Stimulated activated CD8-positive, alpha-beta memory T cell treated with anti-CD3 and anti-CD28 coated beads, Interleukin-15, amount 100 ng/mL, for 48 hours (primary cell): Measurements from ENCODE around the gene TTLL12.

Experiments
- DNase-seq, 2 donors: peaks; one replicate each; pipeline ENCODE4 v3.0.0-alpha.2; 2020; ENCODE audit warnings: low read depth in 2 of 2

The TTLL12 gene

DNA sequence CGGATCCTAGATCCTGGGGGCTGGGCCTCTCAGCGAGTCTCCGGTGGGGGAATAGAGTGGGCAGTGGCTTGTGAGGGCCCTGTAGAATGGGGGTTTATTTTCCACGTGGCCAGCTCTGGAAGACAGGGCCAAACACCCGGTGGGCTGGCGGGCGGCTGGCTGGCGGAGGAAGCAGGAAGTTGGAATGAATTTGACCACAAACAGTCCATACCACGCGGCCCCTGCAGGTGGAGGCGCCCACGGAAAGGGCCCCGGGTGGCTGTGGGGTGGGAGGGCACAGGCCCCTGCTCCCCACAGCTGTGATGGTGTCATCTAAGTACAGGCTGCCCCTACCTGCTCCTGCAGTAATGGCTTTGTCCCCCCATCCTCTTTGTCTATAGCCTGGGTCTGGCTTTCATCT lies 58.8 kb downstream of the TTLL12 start:
- no peak for DNase-seq

DNA sequence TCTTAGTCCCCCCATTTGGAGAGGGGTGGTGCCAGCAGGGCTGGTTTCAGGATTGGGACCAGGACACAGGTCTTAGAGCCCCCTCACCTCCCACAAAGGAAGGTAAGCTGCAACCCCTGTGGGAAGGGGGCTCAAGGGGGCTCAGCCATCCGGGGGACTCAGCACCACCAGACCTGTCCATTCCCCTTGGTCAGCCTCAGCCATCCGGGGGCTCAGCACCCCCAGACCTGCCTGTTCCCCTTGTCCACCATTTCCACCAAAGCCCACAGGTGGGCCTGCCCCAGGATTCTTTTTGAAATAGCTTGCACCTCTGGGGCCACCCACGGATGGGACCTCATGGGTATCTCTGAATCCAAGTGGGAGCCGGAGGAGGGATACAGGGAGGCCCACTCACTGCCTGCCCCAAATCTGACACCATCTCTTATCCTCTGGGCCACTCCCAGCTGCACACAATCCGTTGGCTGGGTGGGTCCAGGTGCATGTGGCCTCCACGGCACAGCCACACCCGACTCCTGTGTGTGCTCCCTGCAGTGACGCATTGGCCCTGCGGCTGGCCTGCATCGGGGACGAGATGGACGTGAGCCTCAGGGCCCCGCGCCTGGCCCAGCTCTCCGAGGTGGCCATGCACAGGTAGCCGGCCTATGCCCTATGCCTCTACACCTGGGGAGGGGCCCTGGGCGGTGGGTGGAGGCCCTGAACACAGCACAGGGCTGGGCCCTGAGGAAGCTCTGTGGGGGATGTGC lies 59.6 kb downstream of the TTLL12 start:
- DNase-seq = no peak

DNA sequence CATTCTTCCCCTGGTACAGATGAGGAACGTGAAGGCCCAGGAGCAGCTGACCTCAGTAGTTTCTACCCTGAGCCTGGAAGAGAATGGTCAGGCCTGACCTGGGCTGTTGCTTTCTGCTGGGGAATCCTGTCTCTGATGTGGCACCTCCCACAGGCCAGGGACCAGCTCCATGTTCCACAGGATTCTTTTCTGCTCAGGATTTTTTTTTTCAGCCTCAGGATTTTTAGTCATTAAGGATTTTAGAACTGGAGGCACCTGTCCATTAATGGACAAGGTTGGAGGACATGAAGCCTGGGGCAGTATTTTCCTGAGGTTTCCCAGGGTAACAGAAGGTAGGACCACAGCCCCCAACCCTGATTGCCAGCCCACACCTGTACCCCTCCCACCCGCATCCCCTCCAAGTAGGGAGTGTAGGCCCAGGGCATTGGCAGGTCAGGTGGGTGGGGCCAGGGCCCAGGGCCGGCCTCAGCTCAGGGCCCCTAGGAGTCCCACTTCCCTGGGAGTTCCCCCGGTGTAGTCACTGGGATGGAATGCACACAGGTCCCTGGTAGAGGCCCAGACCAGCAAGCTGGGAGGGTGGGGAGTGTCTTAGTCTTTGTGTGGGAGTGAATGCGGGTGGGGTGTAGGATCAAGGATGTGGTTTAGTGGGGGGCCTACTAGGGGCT lies 60.3 kb downstream of the TTLL12 start:
- no peak for DNase-seq

DNA sequence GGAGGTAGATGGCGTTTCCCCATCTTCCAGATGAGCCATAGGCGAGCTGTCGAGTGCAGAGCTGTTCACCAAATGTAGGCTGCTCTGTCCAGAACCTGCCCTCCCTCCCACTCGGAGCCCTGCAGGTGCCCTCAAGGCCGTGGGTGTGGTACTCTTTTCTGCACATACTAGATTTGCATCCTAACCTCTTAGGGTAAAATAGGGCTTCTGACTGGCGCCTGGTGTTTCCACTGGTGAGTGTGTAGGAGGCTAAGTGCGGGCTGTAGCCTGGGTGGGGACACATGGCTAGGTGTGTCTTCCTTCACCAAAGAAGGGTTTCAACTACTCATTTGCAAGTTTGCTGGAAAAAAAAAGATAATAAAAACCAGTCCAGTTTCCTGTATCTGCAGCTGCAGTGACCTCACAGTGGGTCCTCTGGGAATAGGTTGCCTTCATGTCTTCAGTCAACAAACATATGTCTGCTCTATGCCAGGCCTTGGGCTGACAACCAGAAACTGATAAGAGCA lies 67.9 kb downstream of the TTLL12 start:
- no peak for DNase-seq

DNA sequence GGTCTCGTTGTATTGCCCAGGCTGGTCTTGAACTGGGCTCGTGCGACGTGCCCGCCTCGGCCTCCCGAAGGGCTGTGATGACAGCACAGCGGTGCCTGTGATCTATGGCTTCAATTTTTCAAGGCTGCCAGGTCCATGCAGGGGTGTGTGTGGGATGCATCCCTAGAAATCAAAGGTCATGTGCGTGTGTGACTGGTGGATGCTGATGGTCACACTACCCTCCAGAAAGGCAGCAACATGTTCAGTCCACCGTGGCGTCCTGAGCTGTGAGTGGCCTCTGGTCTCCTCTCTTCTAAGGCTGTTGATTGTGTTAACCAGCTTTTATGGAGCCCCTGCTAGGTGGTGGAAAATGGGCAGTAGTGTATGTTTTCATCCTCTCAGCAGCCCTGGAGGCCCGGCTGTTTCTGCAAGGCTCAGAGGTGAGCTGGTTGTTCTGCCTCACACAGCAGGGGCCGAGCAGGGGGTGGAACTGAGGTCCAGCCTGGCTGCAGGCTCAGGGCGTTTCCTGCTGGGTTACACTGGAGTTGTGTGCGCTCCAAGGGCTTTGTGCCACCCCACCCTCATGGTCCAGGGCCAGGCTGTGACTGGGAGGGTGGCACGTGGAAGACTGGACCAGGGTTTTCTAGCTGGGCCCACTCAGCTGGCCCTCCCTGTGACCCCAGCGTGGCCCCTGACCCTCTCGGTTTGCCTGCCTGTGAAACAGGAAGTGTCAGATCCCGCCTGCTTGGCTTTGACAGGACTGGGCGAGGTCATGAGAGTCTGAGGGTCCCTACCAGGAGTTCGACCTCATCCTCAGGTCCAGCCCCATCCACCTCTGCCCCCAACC lies 68.7 kb downstream of the TTLL12 start:
- DNase-seq = no peak

DNA sequence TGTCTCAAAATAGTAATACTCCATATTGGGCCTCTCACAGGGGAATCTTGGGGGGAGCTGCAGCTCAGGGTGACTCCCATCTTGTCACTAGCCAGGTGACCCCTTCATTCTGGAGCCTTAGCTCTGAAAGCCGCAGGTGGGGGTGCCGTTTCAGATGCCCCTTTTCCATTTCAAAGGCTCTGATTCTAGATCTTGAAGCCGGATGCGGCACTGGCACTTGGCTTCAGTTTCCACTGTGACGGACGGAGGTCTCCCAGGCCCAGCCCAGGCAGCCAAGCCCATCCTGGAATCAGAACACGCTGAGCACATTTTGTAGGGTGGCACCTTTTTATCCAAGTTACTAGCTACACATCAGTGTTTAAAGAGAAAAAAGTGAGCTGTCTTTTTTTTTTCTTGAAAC lies 70.0 kb downstream of the TTLL12 start:
- DNase-seq = no peak
